GM21526 (cell line): ENCODE measurements around the gene PCGF1.

ENCODE experiments used
- ATAC-seq: cut with Tn5 transposase; IDR thresholded peaks from one replicate; pipeline ENCODE4 v1.9.1; 2021; ENCODE audit warnings: moderate library complexity; ENCODE audit not compliant: unreplicated experiment, low FRiP score

PCGF1 gene

GRCh38 chr2:74516650-74517049 is 9.2 kb upstream of the PCGF1 start:
- no peak for ATAC-seq

GRCh38 chr2:74515981-74516633 is 8.6 kb upstream of the PCGF1 start:
- no peak for ATAC-seq

GRCh38 chr2:74515271-74515980 is 7.9 kb upstream of the PCGF1 start:
- ATAC-seq: no peak

- ATAC-seq: no peak
Observed at GRCh38 chr2:74514368-74515270, 7.1 kb upstream of the PCGF1 start, which contains the start of gene TLX2. TLX2 (plus strand) TSS chr2:74514450; CDS start chr2:74514807, 357 bp downstream.

GRCh38 chr2:74513605-74514367 is 6.3 kb upstream of the PCGF1 start:
- ATAC-seq: no peak

- ATAC-seq: no peak
Observed at GRCh38 chr2:74512744-74513604, 5.5 kb upstream of the PCGF1 start.

GRCh38 chr2:74511104-74511989 is 3.9 kb upstream of the PCGF1 start:
- ATAC-seq: no peak

- no peak for ATAC-seq
Observed at GRCh38 chr2:74510272-74510671, 2.8 kb upstream of the PCGF1 start.

- no peak for ATAC-seq
Observed at GRCh38 chr2:74507926-74508520, 528 bp upstream of the PCGF1 start.

GRCh38 chr2:74505448-74506246 is 1.8 kb downstream of the PCGF1 start:
- ATAC-seq: no peak

GRCh38 chr2:74504591-74504990 is 2.9 kb downstream of the PCGF1 start:
- no peak for ATAC-seq

- ATAC-seq: no peak
Observed at GRCh38 chr2:74503506-74504475, 3.7 kb downstream of the PCGF1 start.

- no peak for ATAC-seq
Observed at GRCh38 chr2:74502720-74503505, 4.6 kb downstream of the PCGF1 start.

- ATAC-seq: no peak
Observed at GRCh38 chr2:74502147-74502719, 5.3 kb downstream of the PCGF1 start.
